Mucosa of stomach (tissue), 1 donor: ENCODE results near the gene DHFR.
"Not testable (repeated sequence)": the region's sequence is repeated elsewhere in the genome, so short reads cannot be mapped to it uniquely, and the experiment has no call there.

Experiments used
- H3K27me3 ChIP-seq: one replicate; pipeline ENCODE4 v1.7.0; 2013; ENCODE audit warnings: mild to moderate bottlenecking, low read length; ENCODE audit not compliant: control insufficient read depth, insufficient read depth
- H3K36me3 ChIP-seq: one replicate; pipeline ENCODE4 v1.7.0; 2013; ENCODE audit warnings: low read length; ENCODE audit not compliant: control insufficient read depth, insufficient read depth
- H3K4me1 ChIP-seq: one replicate; pipeline ENCODE4 v1.7.0; 2013; ENCODE audit warnings: mild to moderate bottlenecking, low read length; ENCODE audit not compliant: control insufficient read depth, insufficient read depth
- H3K4me3 ChIP-seq: one replicate; pipeline ENCODE4 v1.7.0; 2013; ENCODE audit warnings: low read length
- H3K9ac ChIP-seq: one replicate; pipeline ENCODE4 v1.7.0; 2013; ENCODE audit warnings: mild to moderate bottlenecking, low read length, moderate library complexity
- H3K9me3 ChIP-seq: one replicate; pipeline ENCODE4 v1.7.0; 2013; ENCODE audit warnings: mild to moderate bottlenecking, low read length, moderate library complexity; ENCODE audit not compliant: control insufficient read depth
- donor health status: Pancreatic carcinoma.

DHFR gene

GRCh38 chr5:80590766-80591165 lies 64.0 kb downstream of the DHFR start:
- Histone ChIP-seq H3K9ac (no peak overlapping the region), H3K4me1 (no peaks in the 10 kb centered on the region), H3K9me3 (no peaks in the 10 kb centered on the region), H3K36me3 (no peaks in the 10 kb centered on the region), H3K4me3 (no peak overlapping the region), H3K27me3 (no peaks in the 10 kb centered on the region)

- Histone ChIP-seq H3K9ac (no peak overlapping the region), H3K27me3 (no peaks in the 10 kb centered on the region)
Observed at GRCh38 chr5:80588858-80589540, 65.8 kb downstream of the DHFR start.

GRCh38 chr5:80584770-80585169 lies 70.0 kb downstream of the DHFR start:
- H3K9me3 ChIP-seq, result no peaks in the 10 kb centered on the region
- no peak overlapping the region for H3K4me3 ChIP-seq
- H3K9ac ChIP-seq, result no peak overlapping the region
- no peaks in the 10 kb centered on the region for H3K36me3 ChIP-seq
- H3K27me3 ChIP-seq, result no peaks in the 10 kb centered on the region
- no peaks in the 10 kb centered on the region for H3K4me1 ChIP-seq

More at GRCh38 chr5:80588858-80589540, 65.8 kb downstream of the DHFR start:
- Histone ChIP-seq H3K36me3 (no peaks in the 10 kb centered on the region), H3K9me3 (no peaks in the 10 kb centered on the region), H3K4me1 (no peaks in the 10 kb centered on the region), H3K4me3 (no peak overlapping the region)

- not testable (repeated sequence) for H3K27me3 ChIP-seq, H3K36me3 ChIP-seq, H3K9ac ChIP-seq, H3K4me1 ChIP-seq, H3K4me3 ChIP-seq, H3K9me3 ChIP-seq
Observed at GRCh38 chr5:80580291-80580690, 74.5 kb downstream of the DHFR start.

GRCh38 chr5:80579050-80579449 lies 75.7 kb downstream of the DHFR start:
- no peaks in the 10 kb centered on the region for H3K27me3 ChIP-seq
- no peaks in the 10 kb centered on the region for H3K9me3 ChIP-seq
- no peaks in the 10 kb centered on the region for H3K4me1 ChIP-seq
- H3K4me3 ChIP-seq, result no peak overlapping the region
- H3K9ac ChIP-seq, result no peak overlapping the region
- H3K36me3 ChIP-seq, result no peaks in the 10 kb centered on the region

- Histone ChIP-seq H3K36me3 (no peaks in the 10 kb centered on the region), H3K4me1 (no peaks in the 10 kb centered on the region), H3K9ac (no peak overlapping the region), H3K27me3 (peaks cover 3% of the 10 kb centered on the region), H3K9me3 (no peaks in the 10 kb centered on the region), H3K4me3 (no peak overlapping the region)
Observed at GRCh38 chr5:80577707-80578106, 77.1 kb downstream of the DHFR start.

- Histone ChIP-seq H3K4me1 (no peaks in the 10 kb centered on the region), H3K27me3 (peaks cover 8% of the 10 kb centered on the region), H3K9ac (no peak overlapping the region), H3K36me3 (no peaks in the 10 kb centered on the region), H3K9me3 (no peaks in the 10 kb centered on the region), H3K4me3 (no peak overlapping the region)
Observed at GRCh38 chr5:80576383-80576782, 78.4 kb downstream of the DHFR start.
